ENCODE data around the gene VSTM2L. TPM values are rescaled to one million over a fixed set of nuclear protein-coding genes. Genes with fewer than 3 reads are reported as not detected.

VSTM2L gene
- total RNA-seq, 4 donors from 2014 or later, result 7.5 to 11.7 (median 10.1) TPM

- DNase-seq (ENCODE audit: extremely low spot score), result no peak
- TF ChIP-seq EP300 (IDR thresholded peaks at IDR 0.05), result no peak
- TF ChIP-seq CTCF (IDR thresholded peaks at IDR 0.05), result no peak
- TF ChIP-seq POLR2A (IDR thresholded peaks at IDR 0.05; ENCODE audit: low read depth), result no peak
- no peak for TF ChIP-seq POLR2AphosphoS5 (IDR thresholded peaks at IDR 0.05)
- intact Hi-C loops (cut with DNase I), result no loop called here
- Histone ChIP-seq H3K27me3 (no peaks in the 10 kb centered on the region), H3K9me3 (no peaks in the 10 kb centered on the region), H3K4me3 (no peak overlapping the region), H3K4me1 (no peaks in the 10 kb centered on the region), H3K27ac (replicated peaks in 1 of 4) (no peak overlapping the region), H3K36me3 (no peaks in the 10 kb centered on the region)
- 89% methylated on average over 15 of the region's 15 CpGs for whole genome bisulfite sequencing
These were observed 31.1 kb downstream of the VSTM2L start for GRCh38 chr20:37933786-37934633.

GRCh38 chr20:37934634-37935375, 31.9 kb downstream of the VSTM2L start:
- WGBS, result 89% methylated on average over 13 of the region's 14 CpGs
- H3K27ac ChIP-seq (replicated peaks in 1 of 4), result no peak overlapping the region

GRCh38 chr20:37935435-37935834, 32.5 kb downstream of the VSTM2L start:
- 57% methylated on average over 7 of the region's 7 CpGs for WGBS
- no peak for DNase-seq (ENCODE audit: extremely low spot score)
- no peaks in the 10 kb centered on the region for H3K36me3 ChIP-seq
- no peaks in the 10 kb centered on the region for H3K4me1 ChIP-seq
- no peaks in the 10 kb centered on the region for H3K9me3 ChIP-seq
- H3K4me3 ChIP-seq, result no peak overlapping the region
- no peaks in the 10 kb centered on the region for H3K27me3 ChIP-seq
- TF ChIP-seq EP300 (IDR thresholded peaks at IDR 0.05) (no peak), POLR2A (IDR thresholded peaks at IDR 0.05; ENCODE audit: low read depth) (no peak), POLR2AphosphoS5 (IDR thresholded peaks at IDR 0.05) (no peak), CTCF (IDR thresholded peaks at IDR 0.05) (no peak)
- intact Hi-C loops (cut with DNase I), result no loop called here
- no peak overlapping the region for H3K27ac ChIP-seq (replicated peaks in 1 of 4)

More at GRCh38 chr20:37934634-37935375, 31.9 kb downstream of the VSTM2L start:
- DNase-seq (ENCODE audit: extremely low spot score), result no peak
- intact Hi-C loops (cut with DNase I), result no loop called here
- Histone ChIP-seq H3K4me1 (no peaks in the 10 kb centered on the region), H3K27me3 (no peaks in the 10 kb centered on the region), H3K36me3 (no peaks in the 10 kb centered on the region), H3K9me3 (no peaks in the 10 kb centered on the region), H3K4me3 (no peak overlapping the region)
- TF ChIP-seq POLR2AphosphoS5 (IDR thresholded peaks at IDR 0.05) (no peak), EP300 (IDR thresholded peaks at IDR 0.05) (no peak), CTCF (IDR thresholded peaks at IDR 0.05) (no peak), POLR2A (IDR thresholded peaks at IDR 0.05; ENCODE audit: low read depth) (no peak)

- Histone ChIP-seq H3K9me3 (no peaks in the 10 kb centered on the region), H3K4me1 (no peaks in the 10 kb centered on the region), H3K27me3 (no peaks in the 10 kb centered on the region), H3K27ac (replicated peaks in 1 of 4) (no peak overlapping the region), H3K4me3 (no peak overlapping the region), H3K36me3 (no peaks in the 10 kb centered on the region)
- intact Hi-C loops (cut with DNase I), result no loop called here
- no peak for DNase-seq (ENCODE audit: extremely low spot score)
- TF ChIP-seq CTCF (IDR thresholded peaks at IDR 0.05) (no peak), POLR2AphosphoS5 (IDR thresholded peaks at IDR 0.05) (no peak), EP300 (IDR thresholded peaks at IDR 0.05) (no peak), POLR2A (IDR thresholded peaks at IDR 0.05; ENCODE audit: low read depth) (no peak)
- 94% methylated on average over 9 of the region's 10 CpGs for WGBS
These were observed 33.1 kb downstream of the VSTM2L start for GRCh38 chr20:37936041-37936440.
